Jurkat, Clone E6-1 (cell line): Measurements from ENCODE around the gene PI4KB.

Experiments used
- DNase-seq: peaks from one replicate; pipeline ENCODE4 v3.0.0-alpha.2; 2011; ENCODE audit warnings: low read depth, low spot score
- H3K4me3 ChIP-seq: 2 replicates; pipeline ENCODE4 v1.5.1; 2011; ENCODE audit warnings: mild to moderate bottlenecking, low read length, control low read depth, moderate library complexity

PI4KB gene

DNA sequence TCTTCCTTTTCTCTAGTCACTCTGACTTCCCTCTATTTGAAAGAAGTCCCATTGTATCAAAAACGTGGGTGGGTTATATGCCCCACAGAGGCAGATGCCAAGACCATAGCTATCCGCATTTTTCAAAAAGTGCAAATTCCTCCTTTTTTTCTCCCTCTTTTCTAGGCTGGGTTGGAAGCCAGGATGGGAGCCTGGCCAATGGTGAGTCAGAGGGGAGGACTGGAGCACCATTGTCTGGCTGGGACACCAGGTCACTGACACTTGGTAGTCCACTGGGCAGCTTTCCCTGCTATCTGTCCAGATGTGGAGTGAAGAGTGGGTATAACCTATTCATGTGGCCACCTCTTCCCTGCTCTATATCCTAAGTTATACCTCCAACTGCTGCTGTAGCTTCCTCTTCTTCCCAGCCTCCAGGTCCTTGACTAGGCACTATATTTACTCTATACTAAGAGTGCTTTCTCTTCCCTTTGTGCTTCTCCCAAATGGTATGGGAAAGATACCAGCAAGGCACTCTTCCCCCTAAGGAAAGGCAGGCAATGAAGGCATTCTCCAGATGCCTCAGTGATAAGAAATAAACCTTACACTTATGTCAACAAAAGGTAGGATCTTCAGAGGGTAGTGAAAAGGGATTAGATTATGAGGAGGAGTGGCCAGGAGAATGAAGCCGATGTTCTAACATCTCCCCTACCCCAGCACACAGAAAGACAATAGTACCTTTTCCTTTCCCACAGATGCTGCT, 12.9 kb downstream of the PI4KB start:
- DNase-seq = no peak
- no peak overlapping the region for H3K4me3 ChIP-seq

DNA sequence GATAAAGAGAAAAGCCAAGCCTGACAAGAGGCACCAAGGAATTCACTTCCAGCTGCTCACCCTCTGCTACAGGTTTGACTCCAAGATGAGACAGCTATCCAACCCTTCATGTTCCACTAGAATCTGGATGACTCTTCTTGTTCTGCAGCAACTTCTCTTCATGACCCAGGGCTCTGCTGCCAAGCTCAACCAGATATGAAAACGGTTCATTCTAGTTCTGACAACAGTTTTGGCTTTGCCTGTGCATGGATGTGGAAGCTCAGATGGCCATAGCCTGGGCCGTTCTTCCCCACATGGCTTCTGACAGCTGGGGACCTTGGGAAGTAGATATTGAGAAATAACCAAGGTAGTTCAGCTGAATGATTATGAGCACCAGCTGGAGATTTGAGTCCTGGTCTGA, 13.7 kb downstream of the PI4KB start:
- no peak overlapping the region for H3K4me3 ChIP-seq
- no peak for DNase-seq

DNA sequence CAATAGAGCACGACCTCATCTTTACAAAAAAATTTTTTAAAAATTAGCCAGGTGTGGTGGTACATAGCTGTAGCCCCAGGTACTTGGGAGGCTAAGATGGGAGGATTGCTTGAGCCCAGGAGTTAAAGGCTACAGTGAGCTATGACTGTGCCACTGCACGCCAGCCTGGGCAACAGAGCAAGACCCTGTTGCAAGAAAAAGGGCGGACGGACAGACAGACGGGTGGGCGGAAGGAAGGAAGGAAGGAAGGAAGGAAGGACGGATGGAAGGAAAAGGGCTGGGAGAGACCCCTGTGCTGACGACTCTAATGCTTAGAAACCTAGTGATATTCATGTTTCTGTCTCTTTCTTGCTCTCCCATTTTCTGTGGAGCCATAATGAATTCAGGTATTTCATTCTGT, 14.4 kb downstream of the PI4KB start:
- DNase-seq = no peak

DNA sequence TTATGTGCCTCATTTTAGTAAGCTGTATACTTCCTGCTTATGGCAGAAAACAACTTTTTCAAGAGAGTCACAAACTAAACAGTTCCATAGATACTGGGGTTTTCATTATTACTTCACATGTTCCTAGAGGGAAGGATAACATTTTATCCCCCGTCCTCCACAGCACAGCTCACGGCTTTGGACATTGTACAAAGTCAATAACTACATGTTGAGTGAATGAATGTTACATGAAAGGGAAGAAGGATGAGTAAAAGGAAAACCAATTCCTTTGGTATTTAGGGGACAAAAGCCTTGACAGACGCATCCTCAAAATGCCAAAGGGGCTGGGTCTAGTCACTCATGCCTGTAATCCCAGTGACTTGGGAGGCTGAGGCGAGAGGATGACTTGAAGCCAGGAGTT, 14.8 kb downstream of the PI4KB start:
- H3K4me3 ChIP-seq = no peak overlapping the region
- no peak for DNase-seq

More for the DNA sequence above, 14.4 kb downstream of the PI4KB start:
- H3K4me3 ChIP-seq = no peak overlapping the region

DNA sequence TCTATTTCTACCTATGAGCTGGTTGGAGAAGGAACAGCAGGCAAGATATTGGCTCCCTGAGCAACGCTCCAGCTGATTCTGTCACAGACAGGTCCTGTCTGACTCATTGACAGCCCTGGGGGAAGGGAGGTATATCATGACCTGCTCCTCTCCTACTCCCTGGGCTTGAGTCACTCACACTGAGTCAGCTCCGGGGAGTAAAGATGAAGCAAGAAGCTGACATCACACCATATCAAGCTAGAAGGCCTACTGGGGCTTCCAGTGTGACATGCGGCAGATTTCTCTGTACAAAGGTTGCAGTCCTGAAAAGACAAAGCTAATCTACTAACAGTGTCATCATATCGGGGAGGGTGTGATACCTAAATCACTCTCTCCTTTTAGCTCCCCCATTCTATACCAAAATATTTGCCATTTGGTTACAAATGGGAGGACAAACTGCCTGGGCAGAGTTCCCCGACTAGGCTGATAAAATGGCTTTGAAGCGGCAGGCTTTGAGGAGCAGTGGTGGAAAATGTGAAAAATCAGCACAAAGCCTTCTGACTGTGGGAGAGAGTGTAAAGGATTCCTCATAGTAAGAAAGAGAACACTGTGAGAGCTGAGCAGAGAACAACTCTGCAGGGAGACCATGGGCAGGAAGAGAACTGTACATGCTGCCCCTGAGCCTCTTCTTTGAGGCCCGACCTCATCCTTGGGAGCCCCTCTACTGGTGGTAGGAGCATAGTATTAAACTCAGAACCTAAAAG, 15.5 kb downstream of the PI4KB start:
- no peak overlapping the region for H3K4me3 ChIP-seq
- no peak for DNase-seq

DNA sequence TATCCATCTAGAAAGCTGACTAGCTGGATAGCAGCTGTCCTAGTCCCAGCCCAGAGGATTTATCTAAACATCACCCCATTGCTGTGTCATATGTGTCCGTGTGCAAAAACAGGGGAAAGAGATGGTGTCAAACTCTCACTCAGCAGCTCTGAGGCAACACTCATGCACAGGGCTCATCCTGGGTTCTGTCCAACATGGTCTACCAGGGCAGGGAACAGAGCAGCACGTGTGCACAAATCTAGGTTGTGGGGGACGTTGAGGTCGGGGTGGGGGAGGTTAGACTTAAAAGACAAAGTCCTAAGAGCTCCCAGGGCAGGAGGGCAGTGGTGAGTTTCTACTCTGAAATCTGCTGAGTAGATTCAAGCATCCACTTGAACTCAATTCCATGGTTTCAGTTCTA, 16.2 kb downstream of the PI4KB start:
- no peak for DNase-seq
- no peak overlapping the region for H3K4me3 ChIP-seq

DNA sequence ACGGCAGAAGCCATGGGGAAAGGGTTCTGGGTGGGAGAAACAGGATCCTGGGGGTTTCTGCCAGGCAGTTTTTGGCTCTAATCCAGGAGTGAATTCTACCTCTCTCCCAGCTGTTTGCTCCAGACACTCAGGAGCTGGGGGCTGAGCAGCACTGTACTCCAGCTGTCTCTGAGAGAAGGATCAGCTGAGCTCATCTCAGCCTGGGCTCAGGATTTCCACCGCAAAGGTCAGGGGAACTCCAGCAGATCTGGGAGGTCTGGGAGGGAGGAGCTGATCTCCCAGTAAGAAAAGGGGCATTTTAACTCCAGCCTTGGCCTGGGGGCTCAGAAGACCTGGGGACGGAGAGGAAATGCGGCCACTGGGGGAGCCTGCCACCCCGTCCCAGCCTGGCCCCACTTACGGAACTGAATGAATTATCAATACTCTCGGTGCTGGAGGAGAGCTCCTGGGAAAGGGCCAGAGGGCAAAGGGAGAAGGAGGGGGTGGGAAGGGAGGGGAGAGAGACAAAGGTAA, 17.3 kb downstream of the PI4KB start:
- no peak overlapping the region for H3K4me3 ChIP-seq
- no peak for DNase-seq

DNA sequence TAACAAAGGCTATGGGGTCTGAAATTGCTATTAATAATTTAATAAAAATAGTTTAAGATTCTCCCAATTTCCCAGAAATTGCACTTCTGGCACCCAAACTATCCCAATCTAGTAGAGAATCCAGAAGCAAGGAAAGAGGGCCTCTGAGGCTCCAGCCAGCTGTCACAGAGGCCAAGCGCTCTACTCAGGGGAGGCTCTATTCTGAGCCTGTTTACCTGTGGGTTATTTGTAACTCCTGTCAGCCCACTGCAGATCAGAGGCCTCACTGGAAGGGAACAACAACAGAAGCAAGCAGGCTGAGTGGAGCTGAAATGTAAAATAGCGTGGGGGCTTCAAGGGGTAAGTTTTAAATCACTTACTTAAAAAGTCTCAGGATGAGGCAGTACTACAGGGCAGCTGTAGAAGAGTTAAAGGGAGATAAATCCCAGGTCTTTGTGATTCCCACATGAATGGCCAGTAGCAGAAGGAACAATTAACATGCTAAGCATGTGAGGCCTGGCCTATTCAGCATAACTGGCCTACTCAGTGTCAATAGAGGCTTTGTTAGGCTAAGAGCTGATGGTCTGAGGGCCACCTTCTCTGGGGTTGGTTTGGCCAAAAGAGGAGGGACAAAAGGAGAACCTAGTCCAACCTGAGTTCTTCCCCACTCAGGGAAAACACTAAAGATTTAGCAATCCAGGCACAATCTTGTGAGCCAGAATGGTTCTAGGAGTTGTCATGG, 32.3 kb downstream of the PI4KB start:
- DNase-seq = no peak
- no peak overlapping the region for H3K4me3 ChIP-seq

DNA sequence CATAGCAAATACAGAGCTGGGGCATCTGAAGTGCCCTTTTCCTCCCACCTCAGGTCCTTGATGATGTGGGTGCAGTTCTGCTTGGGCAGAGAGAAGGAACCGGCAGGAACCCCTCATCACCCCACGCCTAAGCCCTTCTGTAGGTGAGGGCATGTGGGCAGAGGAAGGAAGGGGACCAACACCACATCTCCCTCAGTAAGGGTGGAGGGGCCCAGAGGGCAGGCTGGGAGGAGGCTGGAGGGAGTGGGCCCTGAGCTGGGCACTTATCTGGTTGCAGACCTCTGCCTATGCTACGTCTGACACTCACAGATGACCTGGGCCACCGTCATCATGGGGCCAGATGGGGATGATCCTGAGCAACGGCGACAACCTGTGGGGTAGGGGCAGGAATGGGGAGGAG, 34.1 kb downstream of the PI4KB start:
- no peak for DNase-seq
- no peak overlapping the region for H3K4me3 ChIP-seq

DNA sequence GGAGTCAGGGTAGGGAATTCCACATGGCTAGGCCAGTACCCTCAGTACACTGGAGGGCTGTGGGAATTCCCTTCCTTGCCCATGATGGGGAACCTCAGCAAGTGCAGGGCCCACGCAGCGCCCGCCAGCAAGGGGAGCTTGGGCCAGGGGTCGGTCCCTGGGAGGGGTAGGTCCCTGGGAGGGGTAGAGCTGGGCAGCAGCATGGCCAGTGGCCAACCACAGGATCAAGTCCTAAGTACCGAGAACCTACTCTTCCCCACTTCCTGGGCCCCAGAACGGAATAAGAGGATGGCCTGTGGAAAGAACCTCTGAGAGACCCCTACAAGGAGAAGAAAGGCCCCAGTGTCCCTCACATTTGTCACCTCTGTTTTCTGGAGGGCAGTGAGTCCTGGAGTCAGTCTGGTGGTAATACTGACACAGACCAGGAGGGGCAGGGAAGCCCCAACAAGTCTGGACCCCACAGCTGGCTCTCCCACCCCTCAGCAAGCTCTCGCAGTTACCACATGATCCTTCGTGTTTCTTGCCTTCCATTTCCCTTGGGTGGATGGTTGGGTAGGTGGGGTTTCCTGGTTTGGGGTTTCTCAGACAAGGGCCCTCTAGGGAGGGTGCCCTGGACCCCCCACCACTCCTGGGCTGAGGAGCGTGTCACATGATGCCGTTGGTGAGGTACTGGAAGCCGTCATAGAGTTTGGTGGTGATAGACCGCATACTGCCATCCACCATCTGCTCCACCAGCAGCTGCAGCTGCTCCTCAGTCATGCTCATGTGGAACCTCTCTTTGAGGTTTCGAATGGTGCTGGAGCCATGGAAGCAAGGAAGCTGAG, 34.8 kb downstream of the PI4KB start:
- H3K4me3 ChIP-seq = no peak overlapping the region
- DNase-seq = peak; percentile 24

DNA sequence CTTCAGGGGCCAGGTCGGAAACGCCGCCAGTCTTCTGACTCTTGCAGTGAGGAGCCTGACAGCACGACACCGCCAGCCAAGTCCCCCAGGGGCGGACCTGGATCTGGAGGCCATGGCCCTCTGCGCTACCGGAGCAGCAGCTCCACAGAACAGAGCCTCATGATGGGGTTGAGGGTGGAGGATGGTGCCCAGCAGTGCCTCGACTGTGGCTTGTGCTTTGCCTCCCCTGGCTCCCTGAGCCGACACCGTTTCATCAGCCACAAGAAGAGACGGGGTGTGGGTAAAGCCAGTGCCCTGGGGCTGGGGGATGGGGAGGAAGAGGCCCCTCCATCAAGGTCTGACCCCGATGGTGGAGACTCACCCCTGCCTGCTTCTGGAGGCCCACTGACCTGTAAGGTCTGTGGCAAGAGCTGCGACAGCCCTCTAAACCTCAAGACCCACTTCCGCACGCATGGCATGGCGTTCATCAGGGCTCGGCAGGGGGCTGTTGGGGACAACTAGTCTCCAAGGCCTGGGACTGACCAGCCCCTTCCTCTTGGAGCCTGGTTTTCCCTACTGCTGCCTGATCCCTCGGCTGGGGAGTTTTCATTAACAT, 36.4 kb downstream of the PI4KB start:
- DNase-seq = no peak
- no peak overlapping the region for H3K4me3 ChIP-seq

DNA sequence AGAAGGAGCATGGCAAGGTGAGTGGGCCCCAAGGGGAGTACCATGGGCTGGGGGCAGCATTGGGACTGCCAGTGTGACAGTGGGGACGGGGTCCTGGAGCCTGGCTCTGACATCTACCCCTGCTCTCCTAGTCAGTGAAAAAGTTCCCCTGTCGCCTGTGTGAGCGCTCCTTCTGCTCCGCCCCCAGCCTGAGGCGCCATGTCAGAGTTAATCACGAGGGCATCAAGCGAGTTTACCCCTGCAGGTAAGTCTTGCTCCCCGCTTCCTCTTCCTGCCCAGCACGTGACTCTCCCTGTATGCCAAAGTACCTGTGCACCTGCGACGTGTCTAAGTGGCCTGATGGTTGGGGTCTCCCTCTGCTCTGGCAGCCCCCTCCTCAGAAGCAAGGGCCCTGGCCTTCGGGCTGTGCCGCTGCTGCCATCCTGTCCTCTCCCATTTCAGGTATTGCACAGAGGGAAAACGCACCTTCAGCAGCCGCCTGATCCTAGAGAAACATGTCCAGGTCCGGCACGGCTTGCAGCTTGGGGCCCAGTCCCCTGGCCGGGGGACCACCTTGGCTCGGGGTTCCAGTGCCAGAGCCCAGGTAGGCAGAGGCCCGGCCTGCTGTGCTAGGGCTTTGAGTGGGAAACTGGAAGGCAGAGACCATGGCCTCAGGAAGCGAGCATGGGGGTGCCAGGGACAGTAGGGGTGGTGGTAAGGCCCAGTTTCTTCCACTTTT, 37.1 kb downstream of the PI4KB start:
- DNase-seq = no peak
- H3K4me3 ChIP-seq = no peak overlapping the region

DNA sequence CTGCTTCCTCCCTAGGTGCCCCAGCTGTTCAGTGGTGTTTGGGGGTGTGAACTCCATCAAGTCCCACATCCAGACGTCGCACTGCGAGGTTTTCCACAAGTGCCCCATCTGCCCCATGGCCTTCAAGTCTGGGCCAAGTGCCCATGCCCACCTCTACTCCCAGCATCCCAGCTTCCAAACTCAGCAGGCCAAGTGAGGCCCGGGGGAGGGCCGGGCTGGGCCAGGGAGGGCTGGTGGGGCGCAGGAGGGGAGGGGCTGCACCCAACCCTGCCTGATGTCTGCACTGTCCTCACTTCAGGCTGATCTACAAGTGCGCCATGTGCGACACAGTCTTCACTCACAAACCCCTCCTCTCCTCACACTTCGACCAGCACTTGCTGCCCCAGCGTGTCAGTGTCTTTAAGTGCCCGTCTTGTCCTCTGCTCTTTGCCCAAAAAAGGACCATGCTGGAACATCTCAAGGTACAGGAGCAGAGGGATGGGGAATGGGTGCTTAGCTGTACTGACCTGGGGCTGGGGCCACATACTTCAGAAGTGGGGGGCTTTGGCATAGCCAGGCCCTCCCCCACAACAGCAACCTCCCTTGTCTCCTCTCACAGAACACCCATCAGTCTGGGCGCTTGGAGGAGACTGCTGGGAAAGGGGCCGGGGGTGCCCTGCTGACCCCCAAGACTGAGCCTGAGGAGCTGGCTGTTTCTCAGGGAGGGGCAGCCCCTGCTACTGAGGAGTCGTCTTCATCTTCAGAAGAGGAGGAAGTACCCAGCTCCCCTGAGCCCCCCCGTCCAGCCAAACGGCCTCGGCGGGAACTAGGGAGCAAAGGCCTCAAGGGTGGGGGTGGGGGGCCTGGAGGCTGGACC, 37.9 kb downstream of the PI4KB start:
- DNase-seq = no peak
- no peak overlapping the region for H3K4me3 ChIP-seq

DNA sequence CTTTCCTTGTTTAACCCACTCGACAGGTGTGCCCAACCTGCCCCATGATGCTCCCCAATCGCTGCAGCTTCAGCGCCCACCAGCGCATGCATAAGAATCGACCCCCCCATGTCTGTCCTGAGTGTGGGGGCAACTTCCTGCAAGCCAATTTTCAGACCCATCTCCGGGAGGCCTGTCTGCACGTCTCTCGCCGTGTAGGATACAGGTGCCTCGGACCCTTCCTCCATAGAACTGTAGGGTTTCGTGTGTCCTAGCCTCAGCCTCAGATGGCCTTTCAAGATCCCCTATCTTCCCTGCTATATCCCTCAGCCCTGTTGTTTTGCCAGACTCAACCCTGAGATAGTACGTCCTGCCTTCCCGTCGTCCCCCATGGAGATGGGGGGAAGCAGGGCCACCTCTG, 38.7 kb downstream of the PI4KB start:
- no peak overlapping the region for H3K4me3 ChIP-seq

DNA sequence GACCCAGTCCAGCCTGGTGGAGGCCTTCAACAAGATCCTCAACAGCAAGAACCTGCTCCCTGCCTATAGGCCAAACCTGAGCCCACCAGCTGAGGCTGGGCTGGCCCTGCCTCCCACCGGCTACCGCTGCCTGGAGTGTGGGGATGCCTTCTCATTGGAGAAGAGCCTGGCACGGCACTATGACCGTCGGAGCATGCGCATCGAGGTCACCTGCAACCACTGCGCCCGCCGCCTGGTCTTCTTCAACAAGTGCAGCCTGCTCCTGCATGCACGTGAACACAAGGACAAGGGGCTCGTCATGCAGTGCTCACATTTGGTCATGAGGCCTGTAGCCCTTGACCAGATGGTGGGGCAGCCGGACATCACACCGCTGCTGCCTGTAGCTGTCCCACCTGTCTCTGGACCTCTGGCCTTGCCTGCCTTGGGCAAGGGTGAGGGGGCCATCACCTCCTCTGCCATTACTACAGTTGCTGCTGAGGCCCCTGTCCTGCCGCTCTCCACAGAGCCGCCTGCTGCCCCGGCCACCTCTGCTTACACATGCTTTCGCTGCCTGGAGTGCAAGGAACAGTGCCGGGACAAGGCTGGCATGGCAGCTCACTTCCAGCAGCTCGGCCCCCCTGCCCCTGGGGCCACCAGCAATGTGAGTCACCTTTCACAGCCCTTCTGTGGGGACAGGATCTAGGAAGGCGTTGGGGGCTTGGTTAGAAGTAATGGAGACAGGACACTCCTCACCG, 39.3 kb downstream of the PI4KB start:
- H3K4me3 ChIP-seq = no peak overlapping the region
- DNase-seq = no peak

More for the DNA sequence above, 38.7 kb downstream of the PI4KB start:
- DNase-seq = no peak

DNA sequence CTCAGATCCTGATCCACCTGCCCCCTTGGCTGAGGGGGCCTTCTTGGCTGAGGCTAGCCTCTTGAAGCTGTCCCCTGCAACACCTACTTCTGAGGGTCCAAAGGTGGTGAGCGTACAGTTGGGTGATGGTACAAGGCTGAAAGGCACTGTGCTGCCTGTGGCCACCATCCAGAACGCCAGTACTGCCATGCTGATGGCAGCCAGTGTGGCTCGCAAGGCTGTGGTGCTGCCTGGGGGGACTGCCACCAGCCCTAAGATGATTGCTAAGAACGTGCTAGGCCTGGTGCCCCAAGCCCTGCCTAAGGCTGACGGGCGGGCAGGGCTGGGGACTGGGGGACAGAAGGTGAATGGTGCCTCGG, 39.9 kb downstream of the PI4KB start:
- DNase-seq = no peak

More for the DNA sequence above, 39.9 kb downstream of the PI4KB start:
- no peak overlapping the region for H3K4me3 ChIP-seq
